GM21576 (cell line): Measurements from ENCODE around the gene GABRG3.

Experiments
- ATAC-seq: cut with Tn5 transposase; IDR thresholded peaks from one replicate; pipeline ENCODE4 v1.9.1; 2021; ENCODE audit warnings: mild to moderate bottlenecking, moderate library complexity; ENCODE audit not compliant: unreplicated experiment

The GABRG3 gene

DNA sequence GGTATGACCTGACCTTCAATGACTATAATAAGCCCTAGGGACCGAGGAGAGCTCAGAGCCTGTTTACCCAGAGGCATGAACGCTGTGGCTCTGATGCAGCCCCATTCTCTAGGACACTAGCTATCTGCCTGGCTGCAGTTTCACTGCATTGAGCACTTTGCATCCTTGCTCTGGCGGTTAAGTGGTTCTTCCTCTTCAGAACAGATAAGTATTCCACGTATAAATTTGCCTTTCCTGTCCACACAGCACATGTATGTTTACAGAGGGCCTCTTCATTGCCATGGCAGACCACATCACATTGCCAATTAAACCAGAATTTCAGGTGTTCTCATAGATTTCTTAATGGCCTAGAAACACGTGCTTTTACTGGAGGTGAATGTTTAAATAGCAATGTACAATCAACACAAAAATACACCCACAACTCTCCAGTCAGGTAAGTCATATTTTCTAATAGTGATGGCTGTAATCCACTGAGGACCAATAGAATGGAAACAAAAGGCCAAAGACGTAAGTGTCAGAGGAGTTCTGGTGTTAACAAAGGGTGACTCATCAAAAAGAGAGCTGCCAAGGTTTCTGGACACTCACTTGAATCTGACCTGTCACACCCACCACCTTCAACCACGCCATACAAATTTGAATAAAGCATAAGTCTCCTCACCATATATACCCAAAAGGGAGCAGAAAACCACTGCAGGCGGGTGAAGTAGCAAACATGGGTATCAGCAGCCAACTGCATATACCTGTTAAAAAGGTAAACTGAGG, 574.7 kb downstream of the GABRG3 start:
- no peak for ATAC-seq

DNA sequence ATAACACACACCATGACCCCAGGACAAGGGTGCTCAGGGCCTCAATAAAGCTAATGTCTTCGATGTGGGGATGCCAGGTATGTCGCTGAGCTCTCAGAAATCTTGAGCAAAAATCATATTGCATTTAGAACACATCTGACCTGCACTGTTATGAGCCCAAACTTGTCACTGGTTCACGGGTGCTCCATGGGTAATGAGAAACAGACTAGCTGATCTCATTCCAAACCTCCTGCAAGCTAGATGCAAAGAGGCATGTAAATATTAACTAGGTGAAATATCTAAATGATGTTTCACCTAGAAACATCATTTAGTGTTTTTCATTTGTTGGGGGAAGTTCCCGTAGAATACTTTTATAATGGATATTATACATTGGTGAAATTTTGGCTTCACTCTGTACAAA, 578.8 kb downstream of the GABRG3 start:
- ATAC-seq = no peak

DNA sequence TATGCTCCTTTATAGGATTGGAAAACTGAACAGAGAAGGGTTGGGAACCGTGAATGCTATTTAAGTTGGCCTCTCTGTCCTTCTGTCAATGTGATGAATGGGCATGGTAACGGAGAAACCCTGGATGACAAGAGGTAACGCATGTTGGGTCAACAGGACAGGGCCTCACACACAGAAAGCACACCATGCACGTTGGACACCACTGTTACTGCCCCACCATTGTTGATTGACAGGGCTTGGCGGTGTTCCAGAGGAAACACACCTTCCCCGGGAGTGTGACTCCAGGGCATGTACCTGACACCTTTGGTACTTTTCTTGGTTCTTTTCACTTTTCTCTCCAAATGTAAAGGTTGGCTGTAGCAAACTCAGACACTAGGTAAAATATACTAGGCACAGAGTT, 579.7 kb downstream of the GABRG3 start:
- ATAC-seq = no peak

DNA sequence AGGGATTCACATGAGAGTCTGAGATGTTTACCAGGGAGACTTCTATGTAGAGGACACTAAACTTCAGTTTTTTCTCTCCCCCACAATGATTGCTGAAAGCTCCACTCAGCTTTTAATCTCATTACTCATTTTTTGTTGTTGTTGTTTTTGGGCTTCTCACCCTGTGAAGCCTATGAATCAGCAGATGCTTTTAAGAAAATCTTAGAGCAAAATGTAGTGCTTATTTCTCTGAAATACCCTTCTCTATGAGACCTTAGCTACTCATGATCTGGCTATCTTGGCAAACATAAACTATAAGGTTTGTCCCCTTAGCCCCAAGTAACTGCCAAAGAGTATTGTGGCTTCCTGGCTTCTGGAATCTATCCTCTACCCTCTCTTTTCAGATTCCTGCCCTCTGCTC, 590.8 kb downstream of the GABRG3 start:
- ATAC-seq = no peak

DNA sequence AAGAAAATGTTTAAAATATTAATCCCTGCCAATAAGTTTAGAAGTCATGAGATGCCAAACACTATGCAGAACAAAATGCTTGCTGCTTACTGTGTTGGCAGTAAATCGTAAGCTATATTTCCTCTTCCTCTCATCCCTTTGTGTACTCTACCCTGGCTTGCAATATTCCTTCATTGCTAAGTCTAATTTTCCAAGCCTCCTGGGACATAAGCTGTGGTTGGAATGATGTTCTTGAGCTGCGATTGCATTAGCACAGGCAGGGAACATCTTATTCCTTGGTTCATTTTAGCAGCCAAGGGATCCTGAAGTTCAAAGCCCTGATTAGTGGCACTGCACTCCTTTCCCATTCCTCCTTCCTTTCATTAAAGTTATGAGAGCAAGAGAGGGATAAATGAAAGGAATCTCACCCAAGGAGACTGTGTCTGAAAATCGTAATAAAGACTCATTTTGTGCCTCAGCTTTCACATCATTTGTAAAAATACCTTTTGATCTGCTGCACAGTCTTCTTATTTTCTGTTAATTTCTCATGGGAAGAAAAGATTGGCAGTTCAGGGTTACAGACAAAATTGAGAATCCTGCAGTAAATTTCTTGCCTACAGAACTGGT, 592.9 kb downstream of the GABRG3 start:
- ATAC-seq = no peak

DNA sequence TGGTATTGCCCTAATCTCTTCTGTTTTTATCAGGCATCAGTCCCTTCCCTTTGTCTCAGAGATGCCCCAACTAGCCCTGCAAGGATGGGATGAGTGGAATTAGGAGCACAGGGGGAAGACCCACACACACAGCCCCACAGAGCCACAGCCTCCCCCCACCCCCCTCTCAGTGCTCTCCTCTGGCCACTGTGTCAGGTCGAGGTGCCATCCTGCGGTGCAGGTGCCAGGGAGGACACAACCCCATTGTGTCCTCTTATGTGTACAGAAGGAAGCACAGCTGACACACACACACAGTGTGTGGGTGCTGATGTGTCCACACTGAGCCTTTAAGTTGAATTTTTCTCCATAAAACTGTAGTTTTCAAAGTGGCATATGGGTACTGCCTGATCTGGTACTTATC, 593.7 kb downstream of the GABRG3 start:
- ATAC-seq = no peak

DNA sequence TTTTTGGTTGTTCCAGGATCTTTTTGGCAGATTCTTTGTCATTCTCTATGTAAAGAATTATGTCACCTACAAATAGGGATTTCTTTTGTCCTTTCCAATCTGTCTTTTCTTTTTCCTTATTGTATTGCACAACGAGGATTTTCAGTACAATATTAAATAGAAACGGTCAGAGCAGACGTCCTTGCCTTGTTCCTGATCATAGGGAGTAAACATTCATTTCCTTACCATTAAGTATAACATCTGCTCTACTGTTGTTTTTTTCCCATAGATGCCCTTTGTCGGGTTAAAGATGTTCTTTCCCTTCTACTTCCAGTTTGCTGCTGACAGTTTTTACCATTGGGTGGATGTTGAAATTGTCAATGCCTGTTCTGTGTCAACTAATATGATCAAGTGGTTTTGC, 599.8 kb downstream of the GABRG3 start:
- ATAC-seq = no peak

DNA sequence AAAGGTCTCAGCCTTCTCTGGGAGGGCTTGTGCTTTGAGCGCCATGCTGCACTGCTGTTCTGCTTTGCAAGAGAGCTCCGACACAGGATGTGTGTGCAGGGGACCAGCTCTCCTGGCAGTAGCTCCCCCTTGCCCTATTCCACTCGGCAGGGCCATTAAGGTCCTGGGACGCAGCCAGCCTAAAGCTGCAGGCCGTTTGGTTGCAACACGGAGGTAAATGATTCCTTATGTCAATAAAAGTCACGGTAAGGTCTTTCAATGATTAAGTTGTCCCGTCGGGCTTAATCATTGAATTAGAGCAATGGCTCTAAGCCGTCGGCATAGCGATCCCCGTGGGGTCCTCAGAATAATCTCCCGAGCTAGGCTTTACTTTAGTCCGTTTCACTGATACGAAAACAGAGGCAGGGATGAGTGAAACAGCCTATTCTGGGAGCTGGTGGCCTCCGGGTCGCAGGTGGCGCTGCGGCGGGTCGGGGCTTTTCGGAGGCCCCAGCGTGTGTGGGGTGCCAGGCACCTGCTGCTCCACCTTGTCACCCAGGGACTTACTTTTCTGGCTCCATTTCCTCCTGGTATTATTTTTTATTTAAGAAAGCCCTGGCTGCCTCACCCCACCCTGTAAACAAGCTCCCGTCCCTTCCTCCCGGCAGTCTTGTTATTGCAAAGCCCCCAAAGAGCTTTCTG, 603.0 kb downstream of the GABRG3 start:
- no peak for ATAC-seq

DNA sequence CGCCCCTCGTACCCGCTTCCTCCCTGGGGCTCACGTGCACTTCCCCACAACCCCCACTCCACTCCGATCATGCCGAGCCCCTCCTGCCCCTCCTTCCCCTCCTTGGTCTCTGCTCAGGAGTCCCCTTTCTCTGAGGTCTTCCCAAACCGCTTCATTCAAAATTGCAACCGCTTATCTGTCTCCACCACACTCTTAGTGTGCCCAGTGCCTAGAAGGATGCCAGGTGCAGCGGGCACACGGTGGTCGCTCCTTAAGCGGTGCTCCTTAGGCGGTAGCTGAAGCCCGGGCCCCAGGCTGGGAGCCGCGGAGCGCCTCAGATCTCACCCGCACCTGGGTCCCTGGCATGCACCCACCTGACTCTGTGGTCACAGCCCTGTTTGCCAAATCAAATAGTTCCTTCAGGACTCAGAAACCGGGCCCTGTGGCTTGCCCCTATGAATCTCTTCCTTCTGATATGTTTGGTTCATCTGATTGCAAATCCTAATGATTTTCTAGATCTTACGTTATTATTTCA, 603.6 kb downstream of the GABRG3 start:
- no peak for ATAC-seq

DNA sequence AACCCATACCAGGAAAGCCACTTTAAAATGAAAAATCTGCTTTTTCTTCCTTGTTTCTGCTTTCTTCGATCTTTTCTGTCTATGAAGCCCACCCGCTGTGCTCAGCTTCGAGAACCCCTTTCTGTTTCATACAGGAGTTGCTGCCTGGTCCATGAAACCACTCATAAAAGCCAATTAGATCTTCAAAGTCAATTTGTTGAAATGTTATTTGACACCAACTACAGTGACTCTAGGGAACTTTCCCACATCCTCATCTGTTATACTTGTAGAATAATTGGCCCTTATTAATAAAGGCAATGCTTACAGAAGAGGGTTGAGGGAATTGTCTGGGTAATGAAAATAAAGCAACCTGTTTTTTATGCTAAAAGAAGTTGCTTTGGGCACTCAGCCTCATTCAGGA, 604.5 kb downstream of the GABRG3 start:
- no peak for ATAC-seq

DNA sequence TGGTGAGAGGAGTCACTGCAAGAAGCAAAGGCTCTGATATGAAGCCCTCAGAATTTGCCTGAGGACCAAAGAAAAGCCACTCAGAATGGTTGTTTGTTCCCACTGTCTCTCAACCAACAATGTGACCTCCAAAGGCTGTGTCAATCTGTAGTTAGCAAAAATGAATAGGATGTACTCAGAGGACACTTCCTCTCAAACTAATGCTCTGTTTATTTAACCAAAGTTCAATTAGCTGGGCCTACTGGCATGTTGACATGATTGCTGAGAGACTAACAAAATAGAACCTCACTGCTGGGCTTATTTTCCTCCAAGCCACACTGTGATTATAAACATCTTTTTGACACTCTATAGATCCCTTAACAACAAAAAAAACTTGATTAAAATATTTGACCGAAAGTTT, 605.6 kb downstream of the GABRG3 start:
- ATAC-seq = no peak

DNA sequence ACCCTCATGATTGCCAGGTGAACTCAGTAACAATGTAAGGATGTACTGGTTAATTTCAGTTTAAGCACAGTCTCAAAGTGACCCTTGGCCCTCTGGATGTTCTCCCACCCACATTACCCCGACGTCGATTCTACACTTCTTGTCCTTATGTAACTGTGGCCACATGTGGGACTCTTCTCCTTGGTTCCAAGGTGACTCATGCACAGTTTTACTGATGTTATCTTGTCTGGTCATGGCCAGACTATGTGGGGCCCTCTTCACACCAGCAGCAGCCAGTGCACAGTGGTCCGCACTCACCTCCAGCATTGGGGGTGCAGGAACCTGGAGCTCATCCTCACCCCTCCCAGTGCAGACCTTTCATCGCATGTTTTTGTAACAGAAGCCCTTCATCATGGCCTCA, 608.8 kb downstream of the GABRG3 start:
- no peak for ATAC-seq

DNA sequence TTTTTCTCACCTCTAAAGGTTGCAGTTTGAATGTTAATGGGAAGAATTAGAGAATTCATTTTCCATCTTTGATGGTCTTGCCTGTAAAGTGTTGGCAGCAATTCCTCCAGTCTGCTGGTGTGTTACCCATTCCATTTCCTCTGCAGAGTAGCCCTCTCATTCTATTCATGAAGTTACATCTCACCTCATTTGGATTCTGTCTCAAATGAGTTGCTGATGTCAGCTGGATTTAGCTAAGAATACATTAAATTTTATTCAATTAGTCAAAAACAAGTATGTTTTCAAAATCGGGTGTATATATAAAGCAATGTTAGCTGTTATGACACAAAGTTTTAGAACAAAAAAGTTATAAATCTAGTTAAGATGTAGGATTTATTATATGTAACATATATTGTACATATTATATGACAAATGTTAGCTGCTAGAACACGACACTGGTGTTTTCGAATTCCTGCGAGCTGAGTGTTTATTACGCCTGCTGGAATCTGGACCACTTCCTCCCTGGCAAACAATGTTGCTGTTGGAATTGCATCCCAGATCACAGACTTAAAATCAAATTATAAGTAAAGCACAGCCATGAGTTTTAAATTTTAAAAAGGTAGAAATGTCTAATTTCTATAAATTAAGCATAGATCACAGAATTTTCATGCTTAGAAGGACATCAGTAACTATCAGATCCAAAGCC, 611.9 kb downstream of the GABRG3 start:
- ATAC-seq = no peak

DNA sequence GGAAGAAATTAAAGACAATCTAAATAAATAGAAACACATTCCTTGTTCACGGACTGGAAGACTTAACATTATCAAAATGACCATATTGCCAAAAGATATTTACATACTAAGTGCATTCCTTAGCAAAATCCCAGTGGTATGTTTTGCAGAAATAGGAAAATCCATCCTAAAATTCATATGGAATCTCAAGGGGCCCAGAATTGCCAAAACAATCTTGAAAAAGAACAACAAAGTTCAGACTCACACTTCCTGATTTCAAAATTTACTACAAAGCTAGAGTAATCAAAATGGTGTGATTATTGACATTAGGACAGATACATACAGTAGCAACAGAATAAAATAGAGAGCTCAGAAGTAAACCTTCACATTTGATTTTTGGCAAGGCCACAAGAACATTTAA, 612.7 kb downstream of the GABRG3 start:
- no peak for ATAC-seq

DNA sequence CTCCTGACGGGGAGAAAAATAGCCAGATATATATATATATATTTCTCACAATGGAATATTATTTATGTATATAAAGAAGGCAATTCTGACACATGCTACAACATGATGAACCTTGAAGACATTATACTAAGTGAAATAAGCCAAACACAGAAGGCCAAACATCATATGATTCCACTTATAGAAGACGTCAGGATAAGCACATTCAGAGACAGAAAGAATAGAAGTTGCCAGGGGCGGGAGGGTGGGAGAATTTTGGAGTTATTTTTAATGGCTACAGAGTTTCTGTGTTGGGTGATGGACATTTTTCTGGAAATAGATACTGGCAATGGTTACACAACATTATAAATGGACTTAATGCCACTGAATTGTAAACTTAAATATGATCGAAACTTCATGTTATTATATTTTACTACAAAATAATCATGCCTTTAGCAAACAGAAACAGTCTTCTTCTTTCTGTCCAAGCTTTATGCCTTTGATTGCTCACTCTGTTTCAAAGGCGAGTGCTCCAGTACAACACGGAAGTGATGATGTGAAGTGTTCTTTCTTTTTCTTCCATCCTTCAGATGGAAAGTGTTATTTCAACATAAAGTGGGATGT, 614.2 kb downstream of the GABRG3 start:
- no peak for ATAC-seq

DNA sequence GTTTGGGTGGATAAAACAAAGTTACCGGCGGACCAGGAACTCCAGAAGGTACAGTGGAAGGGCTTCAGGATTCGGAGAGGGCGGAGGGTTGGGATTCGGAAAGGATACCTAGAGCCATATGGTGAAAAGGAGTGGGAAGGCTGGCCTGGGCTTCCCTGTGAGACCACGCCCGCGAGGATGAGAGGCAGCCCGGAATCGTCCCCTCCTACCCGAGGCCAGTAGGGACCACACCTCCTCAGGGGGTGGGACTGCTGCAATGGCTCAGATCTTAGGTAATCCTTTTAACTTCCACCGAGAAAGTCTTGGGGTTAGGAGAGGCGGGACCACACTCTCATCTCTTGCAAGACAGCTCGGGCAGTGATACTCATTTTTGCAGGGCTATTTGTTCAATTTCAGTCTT, 616.8 kb downstream of the GABRG3 start:
- ATAC-seq = no peak

DNA sequence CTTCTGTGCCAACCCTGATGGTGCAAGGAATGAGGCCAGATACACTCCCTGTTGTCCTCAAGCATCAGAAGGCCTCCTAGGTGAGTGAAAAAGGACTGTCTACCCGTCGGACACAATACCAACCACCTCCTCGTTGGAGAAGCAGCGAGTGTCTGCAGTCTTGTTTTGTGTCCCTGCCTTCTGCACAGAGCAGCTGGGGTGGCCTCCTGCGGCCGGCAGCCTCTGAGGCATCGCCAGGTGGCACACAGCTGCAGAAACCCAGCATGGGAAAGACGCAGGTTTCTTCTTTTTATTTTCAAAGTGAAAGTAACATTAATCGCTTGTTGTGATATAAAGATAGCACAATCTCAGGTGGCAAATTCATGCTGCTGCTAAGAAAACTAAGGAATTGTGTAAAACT, 618.3 kb downstream of the GABRG3 start:
- no peak for ATAC-seq

DNA sequence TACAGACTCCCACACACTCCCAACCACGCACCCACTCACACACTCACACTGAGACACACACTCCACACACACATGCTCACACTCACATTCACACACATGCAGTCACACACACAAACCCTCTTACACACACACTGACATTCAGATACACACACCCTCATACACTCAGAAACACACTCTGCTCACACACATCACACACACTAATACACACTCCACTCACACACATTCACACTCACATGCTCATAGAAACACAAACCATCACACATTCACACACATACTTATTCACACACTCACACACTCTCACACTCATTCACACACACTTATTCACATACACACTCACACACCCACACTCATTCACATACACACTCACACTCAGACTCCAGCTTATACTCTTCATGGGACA, 618.8 kb downstream of the GABRG3 start:
- ATAC-seq = no peak
